HepG2 (cell line): Measurements from ENCODE around the gene TBCD.

Source experiments
- CC2D1A ChIP-seq: sonication (generic); formaldehyde crosslinking; IDR thresholded peaks from 2 replicates; pipeline ENCODE4 v1.8.1; 2023; ENCODE audit warnings: mild to moderate bottlenecking, missing genetic modification reagents
- CSRNP2 ChIP-seq: sonication (generic); formaldehyde crosslinking; conservative IDR thresholded peaks from 2 replicates; pipeline ENCODE4 v1.8.0; 2022; ENCODE audit warnings: low read depth, missing genetic modification reagents
- MYNN ChIP-seq: sonication (generic); formaldehyde crosslinking; IDR thresholded peaks from 2 replicates; pipeline ENCODE4 v1.4.0; 2020; ENCODE audit warnings: mild to moderate bottlenecking, low read depth, missing genetic modification reagents
- TBL1XR1 ChIP-seq: fragments of 150-350 bp; IDR thresholded peaks from 2 replicates; pipeline ENCODE4 v1.6.1; 2014; ENCODE audit warnings: borderline replicate concordance, low read length; ENCODE audit not compliant: partially characterized antibody
- ZFP36L1 ChIP-seq: sonication (generic); formaldehyde crosslinking; IDR thresholded peaks from 2 replicates; pipeline ENCODE4 v1.8.0; 2022; ENCODE audit warnings: mild to moderate bottlenecking, missing genetic modification reagents, moderate library complexity
- ZNF709 ChIP-seq: sonication (generic); formaldehyde crosslinking; IDR thresholded peaks from 2 replicates; pipeline ENCODE4 v1.5.0; 2020; ENCODE audit warnings: mild to moderate bottlenecking, missing genetic modification reagents
- ZNF761 ChIP-seq: sonication (generic); formaldehyde crosslinking; conservative IDR thresholded peaks from 2 replicates; pipeline ENCODE4 v1.4.0; 2020; ENCODE audit warnings: mild to moderate bottlenecking, missing genetic modification reagents
- TF ChIP-seq, protein P1 (sequence below): sonication (generic); formaldehyde crosslinking; IDR thresholded peaks from 2 replicates; pipeline ENCODE4 v1.5.0; 2020; ENCODE audit warnings: mild to moderate bottlenecking, missing genetic modification reagents, moderate library complexity
- TF ChIP-seq, protein P2 (sequence below): sonication (generic); formaldehyde crosslinking; IDR thresholded peaks from 2 replicates; pipeline ENCODE4 v1.4.0; 2020; ENCODE audit warnings: missing genetic modification reagents

GRCh38 chr17:82867763-82868325 lies 116.0 kb downstream of the TBCD start:
- TF ChIP-seq CSRNP2 = no peak
- TF ChIP-seq, protein P1, sequence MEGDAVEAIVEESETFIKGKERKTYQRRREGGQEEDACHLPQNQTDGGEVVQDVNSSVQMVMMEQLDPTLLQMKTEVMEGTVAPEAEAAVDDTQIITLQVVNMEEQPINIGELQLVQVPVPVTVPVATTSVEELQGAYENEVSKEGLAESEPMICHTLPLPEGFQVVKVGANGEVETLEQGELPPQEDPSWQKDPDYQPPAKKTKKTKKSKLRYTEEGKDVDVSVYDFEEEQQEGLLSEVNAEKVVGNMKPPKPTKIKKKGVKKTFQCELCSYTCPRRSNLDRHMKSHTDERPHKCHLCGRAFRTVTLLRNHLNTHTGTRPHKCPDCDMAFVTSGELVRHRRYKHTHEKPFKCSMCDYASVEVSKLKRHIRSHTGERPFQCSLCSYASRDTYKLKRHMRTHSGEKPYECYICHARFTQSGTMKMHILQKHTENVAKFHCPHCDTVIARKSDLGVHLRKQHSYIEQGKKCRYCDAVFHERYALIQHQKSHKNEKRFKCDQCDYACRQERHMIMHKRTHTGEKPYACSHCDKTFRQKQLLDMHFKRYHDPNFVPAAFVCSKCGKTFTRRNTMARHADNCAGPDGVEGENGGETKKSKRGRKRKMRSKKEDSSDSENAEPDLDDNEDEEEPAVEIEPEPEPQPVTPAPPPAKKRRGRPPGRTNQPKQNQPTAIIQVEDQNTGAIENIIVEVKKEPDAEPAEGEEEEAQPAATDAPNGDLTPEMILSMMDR (CRISPR knock-in tag) = no peak
- no peak for TF ChIP-seq ZFP36L1 (CRISPR knock-in tag)
- TF ChIP-seq, protein P2, sequence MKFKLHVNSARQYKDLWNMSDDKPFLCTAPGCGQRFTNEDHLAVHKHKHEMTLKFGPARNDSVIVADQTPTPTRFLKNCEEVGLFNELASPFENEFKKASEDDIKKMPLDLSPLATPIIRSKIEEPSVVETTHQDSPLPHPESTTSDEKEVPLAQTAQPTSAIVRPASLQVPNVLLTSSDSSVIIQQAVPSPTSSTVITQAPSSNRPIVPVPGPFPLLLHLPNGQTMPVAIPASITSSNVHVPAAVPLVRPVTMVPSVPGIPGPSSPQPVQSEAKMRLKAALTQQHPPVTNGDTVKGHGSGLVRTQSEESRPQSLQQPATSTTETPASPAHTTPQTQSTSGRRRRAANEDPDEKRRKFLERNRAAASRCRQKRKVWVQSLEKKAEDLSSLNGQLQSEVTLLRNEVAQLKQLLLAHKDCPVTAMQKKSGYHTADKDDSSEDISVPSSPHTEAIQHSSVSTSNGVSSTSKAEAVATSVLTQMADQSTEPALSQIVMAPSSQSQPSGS (CRISPR knock-in tag) = no peak
- TF ChIP-seq CC2D1A (CRISPR knock-in tag) = no peak
- TF ChIP-seq MYNN (CRISPR knock-in tag) = no peak
- TF ChIP-seq ZNF709 (CRISPR knock-in tag) = no peak
- TF ChIP-seq TBL1XR1 = no peak
- TF ChIP-seq ZNF761 = no peak
